Liver (tissue), 9 donors: Measurements from ENCODE around the gene CACNA1C. TPM values are rescaled to one million over a fixed set of nuclear protein-coding genes. Genes with fewer than 3 reads are reported as not detected.

ENCODE experiments used
- DNase-seq: peaks from one replicate; pipeline ENCODE4 v3.0.0-alpha.2; 2017; ENCODE audit warnings: low spot score
- H3K27ac ChIP-seq, 2 donors: one replicate each; pipeline ENCODE4 v1.7.0; 2013; ENCODE audit warnings: inconsistent platforms in 2 of 2, low read length in 2 of 2, control low read depth in 1 of 2, low read depth in 1 of 2, mild to moderate bottlenecking in 1 of 2
- H3K27me3 ChIP-seq, 4 donors: one replicate each; pipeline versions ENCODE4 v1.6.1 to v1.7.0; 2013; ENCODE audit warnings: low read length in 3 of 4, inconsistent platforms in 1 of 4, mild to moderate bottlenecking in 1 of 4, moderate library complexity in 1 of 4; ENCODE audit not compliant: control insufficient read depth in 4 of 4, insufficient read depth in 4 of 4
- H3K36me3 ChIP-seq, 4 donors: one replicate each; pipeline versions ENCODE4 v1.6.1 to v1.7.0; 2013; ENCODE audit warnings: low read length in 3 of 4, mild to moderate bottlenecking in 3 of 4, low read depth in 1 of 4, moderate library complexity in 1 of 4; ENCODE audit not compliant: control insufficient read depth in 4 of 4, insufficient read depth in 3 of 4
- H3K4me1 ChIP-seq, 4 donors: one replicate each; pipeline versions ENCODE4 v1.6.1 to v1.7.0; 2013; ENCODE audit warnings: low read length in 3 of 4, mild to moderate bottlenecking in 3 of 4, moderate library complexity in 1 of 4; ENCODE audit not compliant: control insufficient read depth in 4 of 4, insufficient read depth in 4 of 4
- H3K4me3 ChIP-seq, 3 donors: one replicate each; pipeline versions ENCODE4 v1.6.1 to v1.7.0; 2013; ENCODE audit warnings: low read length in 3 of 3, control low read depth in 1 of 3, low read depth in 1 of 3, mild to moderate bottlenecking in 1 of 3
- H3K9ac ChIP-seq, 2 donors: one replicate each; pipeline ENCODE4 v1.7.0; 2013; ENCODE audit warnings: low read length in 2 of 2, mild to moderate bottlenecking in 2 of 2, moderate library complexity in 2 of 2, control low read depth in 1 of 2, low read depth in 1 of 2
- H3K9me3 ChIP-seq, 4 donors: one replicate each; pipeline versions ENCODE4 v1.6.1 to v1.7.0; 2013; ENCODE audit warnings: low read length in 3 of 4; ENCODE audit not compliant: control insufficient read depth in 4 of 4
- FOXA1 ChIP-seq: IDR thresholded peaks from 2 replicates; pipeline ENCODE4 v1.6.1; 2016; ENCODE audit warnings: antibody characterized with exemption
- FOXA2 ChIP-seq: IDR thresholded peaks from 2 replicates; pipeline ENCODE4 v1.6.1; 2016; ENCODE audit warnings: antibody characterized with exemption
- GABPA ChIP-seq, 2 donors: IDR thresholded peaks in 1 of 2; conservative IDR thresholded peaks in 1 of 2; 2 replicates each; pipeline ENCODE4 v1.6.1; 2016; ENCODE audit warnings: antibody characterized with exemption in 2 of 2, mild to moderate bottlenecking in 1 of 2, moderate library complexity in 1 of 2
- HNF4G ChIP-seq: IDR thresholded peaks from 2 replicates; pipeline ENCODE4 v1.6.1; 2016; ENCODE audit warnings: antibody characterized with exemption
- REST ChIP-seq: IDR thresholded peaks from 2 replicates; pipeline ENCODE4 v1.6.1; 2016; ENCODE audit warnings: antibody characterized with exemption, mild to moderate bottlenecking
- RXRA ChIP-seq, 2 donors: IDR thresholded peaks; 2 replicates each; pipeline ENCODE4 v1.6.1; 2017 to 2018; ENCODE audit warnings: antibody characterized with exemption in 2 of 2, mild to moderate bottlenecking in 1 of 2
- TAF1 ChIP-seq: conservative IDR thresholded peaks from 2 replicates; pipeline ENCODE4 v1.6.1; 2016; ENCODE audit warnings: antibody characterized with exemption, mild to moderate bottlenecking
- YY1 ChIP-seq: IDR thresholded peaks from 2 replicates; pipeline ENCODE4 v1.6.1; 2016; ENCODE audit warnings: antibody characterized with exemption, mild to moderate bottlenecking
- ZBTB33 ChIP-seq: IDR thresholded peaks from 2 replicates; pipeline ENCODE4 v1.6.1; 2016; ENCODE audit warnings: antibody characterized with exemption
- WGBS: extraction: QIAGEN DNeasy Blood & Tissue Kit; methylation state at CpG from one replicate; pipeline ENCODE4 v1.1.7; 2013; 5-methylcytosine and 5-hydroxymethylcytosine counted together
- polyA plus RNA-seq, 2 donors: library from polyadenylated mRNA; stranded (reverse) in 1 of 2; unstranded in 1 of 2; fragments of 200-250 nt in 1 of 2; fragments of >200 nt in 1 of 2; fragmentation: Nextera tagmentation in 1 of 2; extraction: Ambion mirVana in 1 of 2; gene quantifications; one replicate each; pipeline versions ENCODE4 v1.2.1 to v1.2.3, GENCODE V29; 2013 to 2015
- total RNA-seq, 2 donors: library from RNA; depleted of rRNA; stranded (reverse); fragments of >200 nt; gene quantifications; one replicate each; pipeline ENCODE4 v1.2.3, GENCODE V29; 2014
- TF ChIP-seq, protein P1 (sequence below): IDR thresholded peaks from 2 replicates; pipeline ENCODE4 v1.6.1; 2016; ENCODE audit warnings: antibody characterized with exemption
- donor health status: healthy.
- donor health status: healthy.
- donor health status: healthy.
- donor health status: healthy.
- donor health status: healthy.

CACNA1C gene
- total and polyA plus RNA-seq, 4 donors: 0.23 to 1.9 (median 0.41) TPM

GRCh38 chr12:2633176-2633824 lies 580.5 kb downstream of the CACNA1C start:
- no peak for TF ChIP-seq ZBTB33
- TF ChIP-seq YY1: no peak
- no peak for TF ChIP-seq RXRA (IDR thresholded peaks at IDR 0.05)
- TF ChIP-seq FOXA1: no peak
- TF ChIP-seq REST: no peak
- no peaks in the 10 kb centered on the region for H3K36me3 ChIP-seq
- no peaks in the 10 kb centered on the region for H3K4me1 ChIP-seq
- H3K9me3 ChIP-seq: no peaks in the 10 kb centered on the region
- no peak overlapping the region for H3K9ac ChIP-seq
- H3K4me3 ChIP-seq: no peak overlapping the region
- DNase-seq: no peak
- peaks cover 0 to 2% (median 0%) of the 10 kb centered on the region in 4 donors for H3K27me3 ChIP-seq
- no peak overlapping the region for H3K27ac ChIP-seq
- WGBS: 87% methylated on average over 16 of the region's 16 CpGs

DNA sequence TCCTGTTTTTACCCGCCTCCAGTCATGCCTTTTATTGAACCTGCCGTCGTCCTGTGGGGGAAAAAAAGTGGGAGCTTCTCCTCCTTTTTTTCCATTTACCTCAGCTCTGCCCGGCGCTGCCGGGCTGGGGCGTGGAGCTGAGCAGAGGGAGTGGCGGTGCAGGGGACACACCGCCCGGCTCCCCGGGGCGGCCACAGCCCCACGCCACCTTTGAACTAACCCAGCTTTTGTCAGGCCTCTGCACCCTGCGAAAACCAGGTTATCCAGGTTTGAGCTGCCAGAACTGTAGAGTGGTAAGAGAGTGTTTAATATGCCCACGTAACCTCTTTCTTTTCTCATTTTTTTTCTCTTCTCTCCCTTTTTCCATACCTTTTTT lies 581.0 kb downstream of the CACNA1C start:
- DNase-seq: no peak
- 78% methylated on average over 15 of the region's 15 CpGs for WGBS
- no peaks in the 10 kb centered on the region for H3K36me3 ChIP-seq
- H3K27ac ChIP-seq: no peak overlapping the region
- H3K4me1 ChIP-seq: no peaks in the 10 kb centered on the region
- H3K27me3 ChIP-seq: peaks cover 0 to 2% (median 0%) of the 10 kb centered on the region in 4 donors
- no peaks in the 10 kb centered on the region for H3K9me3 ChIP-seq
- H3K9ac ChIP-seq: no peak overlapping the region
- no peak overlapping the region for H3K4me3 ChIP-seq
- TF ChIP-seq, protein P1, sequence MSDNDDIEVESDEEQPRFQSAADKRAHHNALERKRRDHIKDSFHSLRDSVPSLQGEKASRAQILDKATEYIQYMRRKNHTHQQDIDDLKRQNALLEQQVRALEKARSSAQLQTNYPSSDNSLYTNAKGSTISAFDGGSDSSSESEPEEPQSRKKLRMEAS: no peak
- no peak for TF ChIP-seq ZBTB33
- no peak for TF ChIP-seq REST
- TF ChIP-seq HNF4G: no peak
- no peak for TF ChIP-seq FOXA2
- no peak for TF ChIP-seq GABPA (IDR thresholded peaks at IDR 0.05 in 1 of 2, conservative IDR thresholded peaks at IDR 0.05 in 1 of 2)
- no peak for TF ChIP-seq RXRA (IDR thresholded peaks at IDR 0.05)
- TF ChIP-seq TAF1: no peak
